ENCODE results near the gene ORC6. TPM values are rescaled to one million over a fixed set of nuclear protein-coding genes. Genes with fewer than 3 reads are reported as not detected.

The ORC6 gene
- total and polyA plus RNA-seq, 9 of the 15 experiments (the other 6 are each of a cell fraction or from before 2014, with no cell fraction given), result 18.7 to 71.4 (median 47.0) TPM

DNA sequence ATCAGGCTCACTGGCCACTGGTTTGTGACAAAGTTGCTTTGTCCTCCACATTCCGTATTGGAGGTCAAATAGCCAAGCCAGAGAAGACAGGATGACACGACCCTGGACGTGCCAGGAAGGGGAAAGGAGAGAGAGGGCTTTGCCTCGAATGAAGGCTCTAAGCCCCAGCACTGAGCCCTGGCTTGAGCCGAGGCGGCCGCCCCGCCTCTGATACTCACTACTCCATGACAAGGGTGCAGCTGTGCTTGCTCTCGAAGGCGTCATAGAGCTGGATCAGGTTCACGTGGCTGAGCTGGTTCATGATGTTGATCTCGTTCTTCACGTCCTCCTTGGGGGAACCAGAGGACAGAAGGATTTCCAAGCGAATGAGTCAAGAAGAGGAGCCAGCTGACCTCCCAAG is 39.3 kb downstream of the ORC6 start (continued):
- TF ChIP-seq, protein P1, sequence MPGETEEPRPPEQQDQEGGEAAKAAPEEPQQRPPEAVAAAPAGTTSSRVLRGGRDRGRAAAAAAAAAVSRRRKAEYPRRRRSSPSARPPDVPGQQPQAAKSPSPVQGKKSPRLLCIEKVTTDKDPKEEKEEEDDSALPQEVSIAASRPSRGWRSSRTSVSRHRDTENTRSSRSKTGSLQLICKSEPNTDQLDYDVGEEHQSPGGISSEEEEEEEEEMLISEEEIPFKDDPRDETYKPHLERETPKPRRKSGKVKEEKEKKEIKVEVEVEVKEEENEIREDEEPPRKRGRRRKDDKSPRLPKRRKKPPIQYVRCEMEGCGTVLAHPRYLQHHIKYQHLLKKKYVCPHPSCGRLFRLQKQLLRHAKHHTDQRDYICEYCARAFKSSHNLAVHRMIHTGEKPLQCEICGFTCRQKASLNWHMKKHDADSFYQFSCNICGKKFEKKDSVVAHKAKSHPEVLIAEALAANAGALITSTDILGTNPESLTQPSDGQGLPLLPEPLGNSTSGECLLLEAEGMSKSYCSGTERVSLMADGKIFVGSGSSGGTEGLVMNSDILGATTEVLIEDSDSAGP (CRISPR knock-in tag; IDR thresholded peaks at IDR 0.05), result no peak
- TF ChIP-seq, protein P2, sequence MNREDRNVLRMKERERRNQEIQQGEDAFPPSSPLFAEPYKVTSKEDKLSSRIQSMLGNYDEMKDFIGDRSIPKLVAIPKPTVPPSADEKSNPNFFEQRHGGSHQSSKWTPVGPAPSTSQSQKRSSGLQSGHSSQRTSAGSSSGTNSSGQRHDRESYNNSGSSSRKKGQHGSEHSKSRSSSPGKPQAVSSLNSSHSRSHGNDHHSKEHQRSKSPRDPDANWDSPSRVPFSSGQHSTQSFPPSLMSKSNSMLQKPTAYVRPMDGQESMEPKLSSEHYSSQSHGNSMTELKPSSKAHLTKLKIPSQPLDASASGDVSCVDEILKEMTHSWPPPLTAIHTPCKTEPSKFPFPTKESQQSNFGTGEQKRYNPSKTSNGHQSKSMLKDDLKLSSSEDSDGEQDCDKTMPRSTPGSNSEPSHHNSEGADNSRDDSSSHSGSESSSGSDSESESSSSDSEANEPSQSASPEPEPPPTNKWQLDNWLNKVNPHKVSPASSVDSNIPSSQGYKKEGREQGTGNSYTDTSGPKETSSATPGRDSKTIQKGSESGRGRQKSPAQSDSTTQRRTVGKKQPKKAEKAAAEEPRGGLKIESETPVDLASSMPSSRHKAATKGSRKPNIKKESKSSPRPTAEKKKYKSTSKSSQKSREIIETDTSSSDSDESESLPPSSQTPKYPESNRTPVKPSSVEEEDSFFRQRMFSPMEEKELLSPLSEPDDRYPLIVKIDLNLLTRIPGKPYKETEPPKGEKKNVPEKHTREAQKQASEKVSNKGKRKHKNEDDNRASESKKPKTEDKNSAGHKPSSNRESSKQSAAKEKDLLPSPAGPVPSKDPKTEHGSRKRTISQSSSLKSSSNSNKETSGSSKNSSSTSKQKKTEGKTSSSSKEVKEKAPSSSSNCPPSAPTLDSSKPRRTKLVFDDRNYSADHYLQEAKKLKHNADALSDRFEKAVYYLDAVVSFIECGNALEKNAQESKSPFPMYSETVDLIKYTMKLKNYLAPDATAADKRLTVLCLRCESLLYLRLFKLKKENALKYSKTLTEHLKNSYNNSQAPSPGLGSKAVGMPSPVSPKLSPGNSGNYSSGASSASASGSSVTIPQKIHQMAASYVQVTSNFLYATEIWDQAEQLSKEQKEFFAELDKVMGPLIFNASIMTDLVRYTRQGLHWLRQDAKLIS (CRISPR knock-in tag; IDR thresholded peaks at IDR 0.05), result no peak
- no peak for TF ChIP-seq ZNF561 (CRISPR knock-in tag; conservative IDR thresholded peaks at IDR 0.05)
- TF ChIP-seq, protein P3, sequence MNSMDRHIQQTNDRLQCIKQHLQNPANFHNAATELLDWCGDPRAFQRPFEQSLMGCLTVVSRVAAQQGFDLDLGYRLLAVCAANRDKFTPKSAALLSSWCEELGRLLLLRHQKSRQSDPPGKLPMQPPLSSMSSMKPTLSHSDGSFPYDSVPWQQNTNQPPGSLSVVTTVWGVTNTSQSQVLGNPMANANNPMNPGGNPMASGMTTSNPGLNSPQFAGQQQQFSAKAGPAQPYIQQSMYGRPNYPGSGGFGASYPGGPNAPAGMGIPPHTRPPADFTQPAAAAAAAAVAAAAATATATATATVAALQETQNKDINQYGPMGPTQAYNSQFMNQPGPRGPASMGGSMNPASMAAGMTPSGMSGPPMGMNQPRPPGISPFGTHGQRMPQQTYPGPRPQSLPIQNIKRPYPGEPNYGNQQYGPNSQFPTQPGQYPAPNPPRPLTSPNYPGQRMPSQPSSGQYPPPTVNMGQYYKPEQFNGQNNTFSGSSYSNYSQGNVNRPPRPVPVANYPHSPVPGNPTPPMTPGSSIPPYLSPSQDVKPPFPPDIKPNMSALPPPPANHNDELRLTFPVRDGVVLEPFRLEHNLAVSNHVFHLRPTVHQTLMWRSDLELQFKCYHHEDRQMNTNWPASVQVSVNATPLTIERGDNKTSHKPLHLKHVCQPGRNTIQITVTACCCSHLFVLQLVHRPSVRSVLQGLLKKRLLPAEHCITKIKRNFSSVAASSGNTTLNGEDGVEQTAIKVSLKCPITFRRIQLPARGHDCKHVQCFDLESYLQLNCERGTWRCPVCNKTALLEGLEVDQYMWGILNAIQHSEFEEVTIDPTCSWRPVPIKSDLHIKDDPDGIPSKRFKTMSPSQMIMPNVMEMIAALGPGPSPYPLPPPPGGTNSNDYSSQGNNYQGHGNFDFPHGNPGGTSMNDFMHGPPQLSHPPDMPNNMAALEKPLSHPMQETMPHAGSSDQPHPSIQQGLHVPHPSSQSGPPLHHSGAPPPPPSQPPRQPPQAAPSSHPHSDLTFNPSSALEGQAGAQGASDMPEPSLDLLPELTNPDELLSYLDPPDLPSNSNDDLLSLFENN (IDR thresholded peaks at IDR 0.05; ENCODE audit: low read depth in 2 of 2, low read length in 2 of 2), result no peak
- TF ChIP-seq, protein P4, sequence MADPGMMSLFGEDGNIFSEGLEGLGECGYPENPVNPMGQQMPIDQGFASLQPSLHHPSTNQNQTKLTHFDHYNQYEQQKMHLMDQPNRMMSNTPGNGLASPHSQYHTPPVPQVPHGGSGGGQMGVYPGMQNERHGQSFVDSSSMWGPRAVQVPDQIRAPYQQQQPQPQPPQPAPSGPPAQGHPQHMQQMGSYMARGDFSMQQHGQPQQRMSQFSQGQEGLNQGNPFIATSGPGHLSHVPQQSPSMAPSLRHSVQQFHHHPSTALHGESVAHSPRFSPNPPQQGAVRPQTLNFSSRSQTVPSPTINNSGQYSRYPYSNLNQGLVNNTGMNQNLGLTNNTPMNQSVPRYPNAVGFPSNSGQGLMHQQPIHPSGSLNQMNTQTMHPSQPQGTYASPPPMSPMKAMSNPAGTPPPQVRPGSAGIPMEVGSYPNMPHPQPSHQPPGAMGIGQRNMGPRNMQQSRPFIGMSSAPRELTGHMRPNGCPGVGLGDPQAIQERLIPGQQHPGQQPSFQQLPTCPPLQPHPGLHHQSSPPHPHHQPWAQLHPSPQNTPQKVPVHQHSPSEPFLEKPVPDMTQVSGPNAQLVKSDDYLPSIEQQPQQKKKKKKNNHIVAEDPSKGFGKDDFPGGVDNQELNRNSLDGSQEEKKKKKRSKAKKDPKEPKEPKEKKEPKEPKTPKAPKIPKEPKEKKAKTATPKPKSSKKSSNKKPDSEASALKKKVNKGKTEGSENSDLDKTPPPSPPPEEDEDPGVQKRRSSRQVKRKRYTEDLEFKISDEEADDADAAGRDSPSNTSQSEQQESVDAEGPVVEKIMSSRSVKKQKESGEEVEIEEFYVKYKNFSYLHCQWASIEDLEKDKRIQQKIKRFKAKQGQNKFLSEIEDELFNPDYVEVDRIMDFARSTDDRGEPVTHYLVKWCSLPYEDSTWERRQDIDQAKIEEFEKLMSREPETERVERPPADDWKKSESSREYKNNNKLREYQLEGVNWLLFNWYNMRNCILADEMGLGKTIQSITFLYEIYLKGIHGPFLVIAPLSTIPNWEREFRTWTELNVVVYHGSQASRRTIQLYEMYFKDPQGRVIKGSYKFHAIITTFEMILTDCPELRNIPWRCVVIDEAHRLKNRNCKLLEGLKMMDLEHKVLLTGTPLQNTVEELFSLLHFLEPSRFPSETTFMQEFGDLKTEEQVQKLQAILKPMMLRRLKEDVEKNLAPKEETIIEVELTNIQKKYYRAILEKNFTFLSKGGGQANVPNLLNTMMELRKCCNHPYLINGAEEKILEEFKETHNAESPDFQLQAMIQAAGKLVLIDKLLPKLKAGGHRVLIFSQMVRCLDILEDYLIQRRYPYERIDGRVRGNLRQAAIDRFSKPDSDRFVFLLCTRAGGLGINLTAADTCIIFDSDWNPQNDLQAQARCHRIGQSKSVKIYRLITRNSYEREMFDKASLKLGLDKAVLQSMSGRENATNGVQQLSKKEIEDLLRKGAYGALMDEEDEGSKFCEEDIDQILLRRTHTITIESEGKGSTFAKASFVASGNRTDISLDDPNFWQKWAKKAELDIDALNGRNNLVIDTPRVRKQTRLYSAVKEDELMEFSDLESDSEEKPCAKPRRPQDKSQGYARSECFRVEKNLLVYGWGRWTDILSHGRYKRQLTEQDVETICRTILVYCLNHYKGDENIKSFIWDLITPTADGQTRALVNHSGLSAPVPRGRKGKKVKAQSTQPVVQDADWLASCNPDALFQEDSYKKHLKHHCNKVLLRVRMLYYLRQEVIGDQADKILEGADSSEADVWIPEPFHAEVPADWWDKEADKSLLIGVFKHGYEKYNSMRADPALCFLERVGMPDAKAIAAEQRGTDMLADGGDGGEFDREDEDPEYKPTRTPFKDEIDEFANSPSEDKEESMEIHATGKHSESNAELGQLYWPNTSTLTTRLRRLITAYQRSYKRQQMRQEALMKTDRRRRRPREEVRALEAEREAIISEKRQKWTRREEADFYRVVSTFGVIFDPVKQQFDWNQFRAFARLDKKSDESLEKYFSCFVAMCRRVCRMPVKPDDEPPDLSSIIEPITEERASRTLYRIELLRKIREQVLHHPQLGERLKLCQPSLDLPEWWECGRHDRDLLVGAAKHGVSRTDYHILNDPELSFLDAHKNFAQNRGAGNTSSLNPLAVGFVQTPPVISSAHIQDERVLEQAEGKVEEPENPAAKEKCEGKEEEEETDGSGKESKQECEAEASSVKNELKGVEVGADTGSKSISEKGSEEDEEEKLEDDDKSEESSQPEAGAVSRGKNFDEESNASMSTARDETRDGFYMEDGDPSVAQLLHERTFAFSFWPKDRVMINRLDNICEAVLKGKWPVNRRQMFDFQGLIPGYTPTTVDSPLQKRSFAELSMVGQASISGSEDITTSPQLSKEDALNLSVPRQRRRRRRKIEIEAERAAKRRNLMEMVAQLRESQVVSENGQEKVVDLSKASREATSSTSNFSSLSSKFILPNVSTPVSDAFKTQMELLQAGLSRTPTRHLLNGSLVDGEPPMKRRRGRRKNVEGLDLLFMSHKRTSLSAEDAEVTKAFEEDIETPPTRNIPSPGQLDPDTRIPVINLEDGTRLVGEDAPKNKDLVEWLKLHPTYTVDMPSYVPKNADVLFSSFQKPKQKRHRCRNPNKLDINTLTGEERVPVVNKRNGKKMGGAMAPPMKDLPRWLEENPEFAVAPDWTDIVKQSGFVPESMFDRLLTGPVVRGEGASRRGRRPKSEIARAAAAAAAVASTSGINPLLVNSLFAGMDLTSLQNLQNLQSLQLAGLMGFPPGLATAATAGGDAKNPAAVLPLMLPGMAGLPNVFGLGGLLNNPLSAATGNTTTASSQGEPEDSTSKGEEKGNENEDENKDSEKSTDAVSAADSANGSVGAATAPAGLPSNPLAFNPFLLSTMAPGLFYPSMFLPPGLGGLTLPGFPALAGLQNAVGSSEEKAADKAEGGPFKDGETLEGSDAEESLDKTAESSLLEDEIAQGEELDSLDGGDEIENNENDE (IDR thresholded peaks at IDR 0.05; ENCODE audit: low read depth, low read length), result no peak
